ENCODE measurements around the gene OR7G3.

The OR7G3 gene

GRCh38 chr19:9107375-9107774 is 19.4 kb downstream of the OR7G3 start, which contains the start of gene OR7G2:
TSS of gene OR7G2 (minus strand) at chr19:9107475. CDS start at chr19:9103243, 4,232 bp downstream.
- no peak for DNase-seq (ENCODE audit: low spot score)

GRCh38 chr19:9086761-9087160 is 40.0 kb downstream of the OR7G3 start, which contains the start of gene OR1M1:
TSS of gene OR1M1 (plus strand) at chr19:9087061. CDS start at chr19:9093245, 6,184 bp downstream.
- no peak for DNase-seq (ENCODE audit: low spot score)

GRCh38 chr19:9078651-9079050 is 48.1 kb downstream of the OR7G3 start:
- no peak for DNase-seq (ENCODE audit: low spot score)

GRCh38 chr19:9076901-9077300 is 49.8 kb downstream of the OR7G3 start:
- no peak for DNase-seq (ENCODE audit: low spot score)

Measured in putamen (tissue), 1 donor.